Frontal cortex (tissue), 1 donor: ENCODE data around the gene QRFPR. TPM values are rescaled to one million over a fixed set of nuclear protein-coding genes. Genes with fewer than 3 reads are reported as not detected.

Experiments
- small RNA-seq: library from RNA; depleted of rRNA; stranded (forward); fragments of <200 nt; gene quantifications from one replicate; pipeline ENCODE3, GENCODE V24; 2014
- total RNA-seq: library from RNA; depleted of rRNA; stranded (reverse); fragments of >200 nt; gene quantifications from one replicate; pipeline ENCODE4 v1.2.3, GENCODE V29; 2014

Gene QRFPR
- total RNA-seq, 1 donor from 2014 or later: 1.6 TPM

Small RNA genes within 50 kb of the gene (small RNA-seq; reads per million reads assigned to genes)
- not detected for gene RF00019

Other genes starting within 250 kb of the QRFPR start
- under 0.01 TPM for gene TNIP3, start 216.7 kb downstream of the QRFPR start, total RNA-seq